ENCODE results near the gene SMYD1.

SMYD1 gene

DNA sequence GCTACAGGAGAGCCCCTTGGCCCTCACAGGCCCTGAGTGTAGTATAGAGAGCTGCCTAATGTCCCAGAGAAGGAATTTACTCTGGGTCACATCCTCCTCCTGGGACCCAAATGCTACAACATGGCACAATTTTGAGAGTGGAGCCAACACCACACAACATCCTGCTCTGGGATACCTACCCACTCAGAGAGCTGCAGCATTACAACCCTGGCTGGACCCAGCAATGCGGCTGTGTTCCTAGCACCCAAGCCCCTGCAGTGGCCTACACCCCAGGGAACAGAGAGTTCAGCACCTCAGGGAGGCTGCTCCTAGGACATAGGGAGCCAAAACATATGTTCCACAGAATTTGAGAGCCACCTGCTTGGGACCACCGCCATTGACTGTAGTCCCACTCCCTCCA lies 79.5 kb downstream of the SMYD1 start:
- DNase-seq = no peak

DNA sequence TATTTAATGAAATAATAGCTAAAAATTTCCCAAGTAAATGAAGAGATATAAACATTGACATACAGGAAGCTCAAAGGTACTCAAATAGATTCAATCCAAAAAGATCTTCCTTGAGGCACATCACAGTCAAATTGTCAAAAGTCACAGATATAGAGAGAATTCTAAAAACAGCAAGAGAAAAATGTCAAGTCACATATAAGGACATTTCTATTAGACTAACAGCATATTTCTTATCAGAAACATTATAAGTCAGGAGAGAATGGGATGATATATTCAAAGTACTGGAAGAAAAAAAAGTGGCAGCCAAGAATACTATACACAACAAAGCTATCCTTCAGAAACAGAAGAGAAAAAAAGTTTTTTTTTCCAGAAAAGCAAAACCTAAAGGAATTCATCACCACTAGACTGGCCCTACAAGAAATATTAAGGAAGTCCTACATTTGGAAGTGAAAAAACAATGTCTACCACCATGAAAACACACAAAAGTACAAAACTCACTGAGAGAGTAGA lies 81.4 kb downstream of the SMYD1 start:
- DNase-seq = no peak

- DNase-seq = no peak
These were observed 91.9 kb downstream of the SMYD1 start for GRCh38 chr2:88159481-88159880.

- DNase-seq = peak in 4 of 5 donors; percentile 13 to 55 (median 34)
These were observed 92.4 kb downstream of the SMYD1 start for GRCh38 chr2:88159955-88160415.

GRCh38 chr2:88160517-88160916 lies 92.9 kb downstream of the SMYD1 start:
- DNase-seq = no peak

- no peak for DNase-seq
These were observed 94.0 kb downstream of the SMYD1 start for GRCh38 chr2:88161446-88162244.
